HepG2 (cell line): ENCODE data around the gene AP4E1.

Experiments used
- BHLHE40 ChIP-seq: IDR thresholded peaks from 2 replicates; pipeline ENCODE4 v1.6.1; 2011; ENCODE audit warnings: low read length, improper control_type of control experiment
- CREB1 ChIP-seq, 2 experiments: fragments of 450-650 bp in 1 of 2; IDR thresholded peaks; 2 replicates each; pipeline ENCODE4 v1.6.1; 2016 to 2017; ENCODE audit warnings: control low read depth in 1 of 2, mild to moderate bottlenecking in 1 of 2, missing compliant biosample characterization in 1 of 2, missing genetic modification characterization in 1 of 2
- CTCF ChIP-seq: sonication (generic); formaldehyde crosslinking; IDR thresholded peaks from 2 replicates; pipeline ENCODE4 v1.5.0; 2020; ENCODE audit warnings: mild to moderate bottlenecking, missing genetic modification reagents, moderate library complexity
- EZH2 ChIP-seq: conservative IDR thresholded peaks from 2 replicates; pipeline ENCODE4 v1.6.1; 2012; ENCODE audit warnings: mild to moderate bottlenecking, low read depth, low read length, moderate library complexity
- KDM1A ChIP-seq: IDR thresholded peaks from 2 replicates; pipeline ENCODE4 v1.6.1; 2016; ENCODE audit warnings: missing compliant biosample characterization
- KLF16 ChIP-seq, 2 experiments: sonication (generic) in 1 of 2; formaldehyde crosslinking in 1 of 2; IDR thresholded peaks; 2 replicates each; pipeline versions ENCODE4 v1.6.1 to v1.8.0; 2016 to 2023; ENCODE audit warnings: missing genetic modification reagents in 2 of 2, missing compliant biosample characterization in 1 of 2
- NR2C2 ChIP-seq: sonication (generic); formaldehyde crosslinking; IDR thresholded peaks from 2 replicates; pipeline ENCODE4 v1.4.0; 2020; ENCODE audit warnings: missing genetic modification reagents, mild to moderate bottlenecking, moderate library complexity, borderline replicate concordance
- POLR2A ChIP-seq, 2 experiments: IDR thresholded peaks; 2 replicates each; pipeline ENCODE4 v1.6.1; 2011; ENCODE audit warnings: low read depth in 2 of 2, low read length in 2 of 2, mild to moderate bottlenecking in 1 of 2, moderate library complexity in 1 of 2; ENCODE audit not compliant: insufficient read depth in 1 of 2
- U2AF2 ChIP-seq: fragments of 200-400 bp; formaldehyde crosslinking; IDR thresholded peaks from 2 replicates; pipeline ENCODE4 v1.6.1; 2017; ENCODE audit warnings: low read depth, mild to moderate bottlenecking, low read length
- TF ChIP-seq, protein P1 (sequence below): fragments of 450-650 bp; IDR thresholded peaks from 2 replicates; pipeline ENCODE4 v1.6.1; 2017; ENCODE audit warnings: mild to moderate bottlenecking
- TF ChIP-seq, protein P2 (sequence below): IDR thresholded peaks from 2 replicates; pipeline ENCODE4 v1.6.1; 2012; ENCODE audit warnings: inconsistent platforms
- TF ChIP-seq, protein P3 (sequence below): sonication (generic); formaldehyde crosslinking; IDR thresholded peaks from 2 replicates; pipeline ENCODE4 v1.8.0; 2022; ENCODE audit warnings: missing genetic modification reagents, mild to moderate bottlenecking, moderate library complexity, borderline replicate concordance

DNA sequence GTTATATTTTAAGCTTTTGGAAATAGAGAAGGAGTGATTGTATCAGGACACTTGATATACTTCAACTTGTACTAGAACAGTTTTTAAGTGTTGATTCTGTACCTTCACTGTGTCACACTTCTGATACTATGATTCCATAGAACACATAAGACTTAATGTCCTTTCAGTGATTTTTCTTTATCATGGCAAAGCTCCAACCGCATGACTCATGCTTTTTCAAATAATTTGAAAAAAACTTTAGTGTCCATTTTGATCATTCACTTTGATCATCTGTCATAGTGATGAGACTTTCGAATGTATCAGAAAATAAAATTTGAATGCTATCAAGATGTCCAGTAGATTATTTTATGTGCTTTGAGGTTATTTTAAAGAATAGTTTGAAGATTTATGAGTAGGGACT is 32.0 kb downstream of the AP4E1 start:
- TF ChIP-seq KLF16 (CRISPR knock-in tag; IDR thresholded peaks at IDR 0.05) (no peak), POLR2A (IDR thresholded peaks at IDR 0.05; ENCODE audit: insufficient read depth in 1 of 2, low read depth in 2 of 2, low read length in 2 of 2) (no peak), NR2C2 (CRISPR knock-in tag) (no peak), KDM1A (CRISPR knock-in tag) (no peak), BHLHE40 (no peak), CTCF (CRISPR knock-in tag) (no peak), CREB1 (IDR thresholded peaks at IDR 0.05) (no peak), CREB1 (CRISPR knock-in tag; IDR thresholded peaks at IDR 0.05) (no peak), U2AF2 (no peak), EZH2 (no peak)
- TF ChIP-seq, protein P1, sequence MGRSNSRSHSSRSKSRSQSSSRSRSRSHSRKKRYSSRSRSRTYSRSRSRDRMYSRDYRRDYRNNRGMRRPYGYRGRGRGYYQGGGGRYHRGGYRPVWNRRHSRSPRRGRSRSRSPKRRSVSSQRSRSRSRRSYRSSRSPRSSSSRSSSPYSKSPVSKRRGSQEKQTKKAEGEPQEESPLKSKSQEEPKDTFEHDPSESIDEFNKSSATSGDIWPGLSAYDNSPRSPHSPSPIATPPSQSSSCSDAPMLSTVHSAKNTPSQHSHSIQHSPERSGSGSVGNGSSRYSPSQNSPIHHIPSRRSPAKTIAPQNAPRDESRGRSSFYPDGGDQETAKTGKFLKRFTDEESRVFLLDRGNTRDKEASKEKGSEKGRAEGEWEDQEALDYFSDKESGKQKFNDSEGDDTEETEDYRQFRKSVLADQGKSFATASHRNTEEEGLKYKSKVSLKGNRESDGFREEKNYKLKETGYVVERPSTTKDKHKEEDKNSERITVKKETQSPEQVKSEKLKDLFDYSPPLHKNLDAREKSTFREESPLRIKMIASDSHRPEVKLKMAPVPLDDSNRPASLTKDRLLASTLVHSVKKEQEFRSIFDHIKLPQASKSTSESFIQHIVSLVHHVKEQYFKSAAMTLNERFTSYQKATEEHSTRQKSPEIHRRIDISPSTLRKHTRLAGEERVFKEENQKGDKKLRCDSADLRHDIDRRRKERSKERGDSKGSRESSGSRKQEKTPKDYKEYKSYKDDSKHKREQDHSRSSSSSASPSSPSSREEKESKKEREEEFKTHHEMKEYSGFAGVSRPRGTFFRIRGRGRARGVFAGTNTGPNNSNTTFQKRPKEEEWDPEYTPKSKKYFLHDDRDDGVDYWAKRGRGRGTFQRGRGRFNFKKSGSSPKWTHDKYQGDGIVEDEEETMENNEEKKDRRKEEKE = no peak
- TF ChIP-seq, protein P2, sequence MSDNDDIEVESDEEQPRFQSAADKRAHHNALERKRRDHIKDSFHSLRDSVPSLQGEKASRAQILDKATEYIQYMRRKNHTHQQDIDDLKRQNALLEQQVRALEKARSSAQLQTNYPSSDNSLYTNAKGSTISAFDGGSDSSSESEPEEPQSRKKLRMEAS = no peak
- TF ChIP-seq, protein P3, sequence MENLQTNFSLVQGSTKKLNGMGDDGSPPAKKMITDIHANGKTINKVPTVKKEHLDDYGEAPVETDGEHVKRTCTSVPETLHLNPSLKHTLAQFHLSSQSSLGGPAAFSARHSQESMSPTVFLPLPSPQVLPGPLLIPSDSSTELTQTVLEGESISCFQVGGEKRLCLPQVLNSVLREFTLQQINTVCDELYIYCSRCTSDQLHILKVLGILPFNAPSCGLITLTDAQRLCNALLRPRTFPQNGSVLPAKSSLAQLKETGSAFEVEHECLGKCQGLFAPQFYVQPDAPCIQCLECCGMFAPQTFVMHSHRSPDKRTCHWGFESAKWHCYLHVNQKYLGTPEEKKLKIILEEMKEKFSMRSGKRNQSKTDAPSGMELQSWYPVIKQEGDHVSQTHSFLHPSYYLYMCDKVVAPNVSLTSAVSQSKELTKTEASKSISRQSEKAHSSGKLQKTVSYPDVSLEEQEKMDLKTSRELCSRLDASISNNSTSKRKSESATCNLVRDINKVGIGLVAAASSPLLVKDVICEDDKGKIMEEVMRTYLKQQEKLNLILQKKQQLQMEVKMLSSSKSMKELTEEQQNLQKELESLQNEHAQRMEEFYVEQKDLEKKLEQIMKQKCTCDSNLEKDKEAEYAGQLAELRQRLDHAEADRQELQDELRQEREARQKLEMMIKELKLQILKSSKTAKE (CRISPR knock-in tag) = no peak
